SJSA1 (cell line): Measurements from ENCODE around the gene ACVR2A. TPM values are rescaled to one million over a fixed set of nuclear protein-coding genes. Genes with fewer than 3 reads are reported as not detected.

Source experiments
- DNase-seq, 2 experiments: peaks; one replicate each; pipeline ENCODE4 v3.0.0-alpha.2; 2015 to 2020; ENCODE audit warnings: low spot score in 2 of 2, low read depth in 1 of 2
- H3K27ac ChIP-seq: fragments of 250-450 bp; sonication (Bioruptor Pico); 2 replicates; pipeline ENCODE4 v1.5.1; 2020; ENCODE audit warnings: mild to moderate bottlenecking, moderate library complexity
- H3K27me3 ChIP-seq: fragments of 250-450 bp; sonication (Bioruptor Pico); replicated peaks from 2 replicates; pipeline ENCODE4 v1.5.1; 2020; ENCODE audit warnings: mild to moderate bottlenecking, moderate library complexity
- H3K36me3 ChIP-seq: fragments of 250-450 bp; sonication (Bioruptor Pico); 2 replicates; pipeline ENCODE4 v1.5.1; 2020; ENCODE audit warnings: mild to moderate bottlenecking
- H3K4me1 ChIP-seq: fragments of 250-450 bp; sonication (Bioruptor Pico); replicated peaks from 2 replicates; pipeline ENCODE4 v1.6.1; 2021; ENCODE audit warnings: mild to moderate bottlenecking
- H3K4me3 ChIP-seq: fragments of 250-450 bp; sonication (Bioruptor Pico); 2 replicates; pipeline ENCODE4 v1.5.1; 2020; ENCODE audit warnings: mild to moderate bottlenecking
- H3K9me3 ChIP-seq: fragments of 250-450 bp; sonication (Bioruptor Pico); replicated peaks from 2 replicates; pipeline ENCODE4 v1.5.1; 2020; ENCODE audit warnings: mild to moderate bottlenecking
- total RNA-seq: library from RNA; depleted of rRNA; stranded (reverse); fragments of >200 nt; shearing (Covaris generic); gene quantifications from 2 replicates; pipeline ENCODE4 v1.2.3, GENCODE V29; 2014; rRNA removed

Gene ACVR2A
- 7.5 and 11.0 TPM in 2 replicates for total RNA-seq

- DNase-seq, result peak in 1 of 2 experiments; percentile 57
- Histone ChIP-seq H3K27ac (peak within 1 kb of the TSS; percentile 59), H3K36me3 (no peaks in the 10 kb centered on the region), H3K4me3 (peak within 1 kb of the TSS; percentile 58), H3K27me3 (no peaks in the 10 kb centered on the region), H3K4me1 (peaks cover 4% of the 10 kb centered on the region; the same call in 1 of the 2 replicates), H3K9me3 (no peaks in the 10 kb centered on the region)
These were observed at the start of gene ACVR2A for GRCh38 chr2:147844697-147845410. Gene ACVR2A, plus strand, starts transcription at chr2:147845029. Its CDS starts 124 bp downstream, at chr2:147845153.

- H3K27me3 ChIP-seq, result no peaks in the 10 kb centered on the region
- H3K4me3 ChIP-seq, result no peak overlapping the region
- H3K36me3 ChIP-seq, result no peaks in the 10 kb centered on the region
- no peaks in the 10 kb centered on the region for H3K4me1 ChIP-seq
- no peaks in the 10 kb centered on the region for H3K9me3 ChIP-seq
- H3K27ac ChIP-seq, result no peak overlapping the region
- no peak for DNase-seq
These were observed 44.5 kb upstream of the ACVR2A start for GRCh38 chr2:147800316-147800715.

GRCh38 chr2:147806846-147807245, 38.0 kb upstream of the ACVR2A start:
- Histone ChIP-seq H3K9me3 (no peaks in the 10 kb centered on the region), H3K4me1 (no peaks in the 10 kb centered on the region), H3K36me3 (no peaks in the 10 kb centered on the region), H3K27me3 (no peaks in the 10 kb centered on the region), H3K27ac (no peak overlapping the region), H3K4me3 (no peak overlapping the region)
- no peak for DNase-seq

- Histone ChIP-seq H3K36me3 (no peaks in the 10 kb centered on the region), H3K4me3 (no peak overlapping the region), H3K27ac (no peak overlapping the region), H3K4me1 (no peaks in the 10 kb centered on the region), H3K9me3 (no peaks in the 10 kb centered on the region), H3K27me3 (no peaks in the 10 kb centered on the region)
- no peak for DNase-seq
These were observed 36.3 kb upstream of the ACVR2A start for GRCh38 chr2:147808520-147808919.

GRCh38 chr2:147810883-147811765, 33.7 kb upstream of the ACVR2A start:
- Histone ChIP-seq H3K4me3 (no peak overlapping the region), H3K9me3 (no peaks in the 10 kb centered on the region)

GRCh38 chr2:147818741-147819140, 26.1 kb upstream of the ACVR2A start:
- no peaks in the 10 kb centered on the region for H3K4me1 ChIP-seq
- H3K9me3 ChIP-seq, result no peaks in the 10 kb centered on the region
- H3K4me3 ChIP-seq, result no peak overlapping the region
- no peak for DNase-seq
- no peaks in the 10 kb centered on the region for H3K36me3 ChIP-seq
- H3K27ac ChIP-seq, result no peak overlapping the region
- no peaks in the 10 kb centered on the region for H3K27me3 ChIP-seq

More at GRCh38 chr2:147810883-147811765, 33.7 kb upstream of the ACVR2A start:
- H3K36me3 ChIP-seq, result no peaks in the 10 kb centered on the region
- no peaks in the 10 kb centered on the region for H3K27me3 ChIP-seq
- DNase-seq, result no peak
- no peak overlapping the region for H3K27ac ChIP-seq
- H3K4me1 ChIP-seq, result no peaks in the 10 kb centered on the region

- no peaks in the 10 kb centered on the region for H3K9me3 ChIP-seq
- DNase-seq, result no peak
- no peak overlapping the region for H3K27ac ChIP-seq
- H3K36me3 ChIP-seq, result no peaks in the 10 kb centered on the region
- H3K4me3 ChIP-seq, result no peak overlapping the region
- H3K4me1 ChIP-seq, result no peaks in the 10 kb centered on the region
- H3K27me3 ChIP-seq, result no peaks in the 10 kb centered on the region
These were observed 20.2 kb upstream of the ACVR2A start for GRCh38 chr2:147824620-147825019.

GRCh38 chr2:147826278-147827087, 18.3 kb upstream of the ACVR2A start:
- Histone ChIP-seq H3K9me3 (no peaks in the 10 kb centered on the region), H3K4me1 (no peaks in the 10 kb centered on the region), H3K27ac (no peak overlapping the region), H3K4me3 (no peak overlapping the region), H3K27me3 (no peaks in the 10 kb centered on the region), H3K36me3 (no peaks in the 10 kb centered on the region)
- DNase-seq, result no peak

- no peak for DNase-seq
- Histone ChIP-seq H3K27me3 (no peaks in the 10 kb centered on the region), H3K36me3 (no peaks in the 10 kb centered on the region), H3K4me1 (no peaks in the 10 kb centered on the region), H3K27ac (no peak overlapping the region), H3K4me3 (no peak overlapping the region), H3K9me3 (no peaks in the 10 kb centered on the region)
These were observed 17.8 kb upstream of the ACVR2A start for GRCh38 chr2:147827088-147827375.

GRCh38 chr2:147829106-147829505, 15.7 kb upstream of the ACVR2A start:
- Histone ChIP-seq H3K4me1 (no peaks in the 10 kb centered on the region), H3K4me3 (no peak overlapping the region), H3K27me3 (no peaks in the 10 kb centered on the region), H3K9me3 (no peaks in the 10 kb centered on the region), H3K36me3 (no peaks in the 10 kb centered on the region), H3K27ac (no peak overlapping the region)
- no peak for DNase-seq

GRCh38 chr2:147836099-147836498, 8.7 kb upstream of the ACVR2A start:
- H3K36me3 ChIP-seq, result no peaks in the 10 kb centered on the region
- H3K9me3 ChIP-seq, result no peaks in the 10 kb centered on the region
- H3K27me3 ChIP-seq, result no peaks in the 10 kb centered on the region
- no peak for DNase-seq
- no peak overlapping the region for H3K4me3 ChIP-seq
- H3K4me1 ChIP-seq, result no peaks in the 10 kb centered on the region
- no peak overlapping the region for H3K27ac ChIP-seq

- Histone ChIP-seq H3K36me3 (no peaks in the 10 kb centered on the region), H3K27ac (peak overlapping the region; percentile 59), H3K27me3 (no peaks in the 10 kb centered on the region), H3K4me1 (peaks cover 4% of the 10 kb centered on the region; the same call in 1 of the 2 replicates), H3K4me3 (peak overlapping the region; percentile 58), H3K9me3 (no peaks in the 10 kb centered on the region)
- DNase-seq, result no peak
These were observed 1.4 kb upstream of the ACVR2A start for GRCh38 chr2:147843391-147843863.

- Histone ChIP-seq H3K27me3 (no peaks in the 10 kb centered on the region), H3K4me3 (peak overlapping the region; percentile 58), H3K4me1 (peaks cover 4% of the 10 kb centered on the region; the same call in 1 of the 2 replicates), H3K27ac (peak overlapping the region; percentile 59), H3K9me3 (no peaks in the 10 kb centered on the region), H3K36me3 (no peaks in the 10 kb centered on the region)
- peak; percentile 85 to 91 for DNase-seq
These were observed 749 bp upstream of the ACVR2A start for GRCh38 chr2:147843864-147844696.
